Measurements from ENCODE around the gene RNF149.

DNA sequence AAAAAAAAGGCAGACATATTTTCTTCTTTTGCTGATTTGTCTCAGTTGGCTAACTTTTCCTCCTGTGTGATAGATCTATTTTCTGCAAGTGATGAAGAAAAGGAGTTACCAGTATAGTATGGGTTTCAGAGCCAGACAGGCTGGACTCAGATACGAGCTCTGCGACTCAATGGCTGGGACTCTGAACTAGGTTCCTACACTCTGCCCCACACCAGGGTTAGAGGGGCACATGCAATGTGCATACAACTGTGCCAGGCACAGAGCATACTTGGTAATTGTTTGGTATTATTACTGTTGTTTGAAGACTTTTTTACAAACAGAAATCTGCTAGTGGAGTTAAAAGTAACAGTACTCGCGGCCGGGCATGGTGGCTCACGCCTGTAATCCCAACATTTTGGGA lies 21.8 kb downstream of the RNF149 start:
- no peak for TF ChIP-seq POLR2A (IDR thresholded peaks at IDR 0.05)
- TF ChIP-seq, protein P1, sequence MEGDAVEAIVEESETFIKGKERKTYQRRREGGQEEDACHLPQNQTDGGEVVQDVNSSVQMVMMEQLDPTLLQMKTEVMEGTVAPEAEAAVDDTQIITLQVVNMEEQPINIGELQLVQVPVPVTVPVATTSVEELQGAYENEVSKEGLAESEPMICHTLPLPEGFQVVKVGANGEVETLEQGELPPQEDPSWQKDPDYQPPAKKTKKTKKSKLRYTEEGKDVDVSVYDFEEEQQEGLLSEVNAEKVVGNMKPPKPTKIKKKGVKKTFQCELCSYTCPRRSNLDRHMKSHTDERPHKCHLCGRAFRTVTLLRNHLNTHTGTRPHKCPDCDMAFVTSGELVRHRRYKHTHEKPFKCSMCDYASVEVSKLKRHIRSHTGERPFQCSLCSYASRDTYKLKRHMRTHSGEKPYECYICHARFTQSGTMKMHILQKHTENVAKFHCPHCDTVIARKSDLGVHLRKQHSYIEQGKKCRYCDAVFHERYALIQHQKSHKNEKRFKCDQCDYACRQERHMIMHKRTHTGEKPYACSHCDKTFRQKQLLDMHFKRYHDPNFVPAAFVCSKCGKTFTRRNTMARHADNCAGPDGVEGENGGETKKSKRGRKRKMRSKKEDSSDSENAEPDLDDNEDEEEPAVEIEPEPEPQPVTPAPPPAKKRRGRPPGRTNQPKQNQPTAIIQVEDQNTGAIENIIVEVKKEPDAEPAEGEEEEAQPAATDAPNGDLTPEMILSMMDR (IDR thresholded peaks at IDR 0.05), result no peak
